ENCODE measurements around the gene MAP3K5. TPM values are rescaled to one million over a fixed set of nuclear protein-coding genes. Genes with fewer than 3 reads are reported as not detected.

MAP3K5 gene
- total RNA-seq, 1 donor from 2014 or later: 1.7 TPM

DNA sequence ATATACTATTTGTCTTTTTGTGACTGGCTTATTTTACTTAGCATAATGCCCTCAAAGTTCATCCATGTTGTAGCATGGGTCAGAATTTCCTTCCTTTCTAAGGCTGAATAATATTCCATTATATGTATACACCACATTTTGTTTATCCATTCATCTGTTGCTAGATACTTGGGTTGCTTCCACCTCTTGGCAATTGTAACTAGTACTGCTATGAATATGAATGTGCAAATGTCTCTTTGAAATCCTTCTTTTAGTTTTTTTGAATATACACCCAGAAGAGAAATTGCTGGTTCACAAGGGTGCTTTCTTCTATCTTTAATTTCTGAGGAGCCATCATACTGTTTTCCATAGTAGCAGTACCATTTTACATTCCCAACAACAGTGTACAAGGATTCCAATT is 220.8 kb downstream of the MAP3K5 start:
- TF ChIP-seq, protein P1, sequence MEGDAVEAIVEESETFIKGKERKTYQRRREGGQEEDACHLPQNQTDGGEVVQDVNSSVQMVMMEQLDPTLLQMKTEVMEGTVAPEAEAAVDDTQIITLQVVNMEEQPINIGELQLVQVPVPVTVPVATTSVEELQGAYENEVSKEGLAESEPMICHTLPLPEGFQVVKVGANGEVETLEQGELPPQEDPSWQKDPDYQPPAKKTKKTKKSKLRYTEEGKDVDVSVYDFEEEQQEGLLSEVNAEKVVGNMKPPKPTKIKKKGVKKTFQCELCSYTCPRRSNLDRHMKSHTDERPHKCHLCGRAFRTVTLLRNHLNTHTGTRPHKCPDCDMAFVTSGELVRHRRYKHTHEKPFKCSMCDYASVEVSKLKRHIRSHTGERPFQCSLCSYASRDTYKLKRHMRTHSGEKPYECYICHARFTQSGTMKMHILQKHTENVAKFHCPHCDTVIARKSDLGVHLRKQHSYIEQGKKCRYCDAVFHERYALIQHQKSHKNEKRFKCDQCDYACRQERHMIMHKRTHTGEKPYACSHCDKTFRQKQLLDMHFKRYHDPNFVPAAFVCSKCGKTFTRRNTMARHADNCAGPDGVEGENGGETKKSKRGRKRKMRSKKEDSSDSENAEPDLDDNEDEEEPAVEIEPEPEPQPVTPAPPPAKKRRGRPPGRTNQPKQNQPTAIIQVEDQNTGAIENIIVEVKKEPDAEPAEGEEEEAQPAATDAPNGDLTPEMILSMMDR (IDR thresholded peaks at IDR 0.05; ENCODE audit: insufficient read depth, low read depth, low read length): no peak
- TF ChIP-seq EZH2 (IDR thresholded peaks at IDR 0.05; ENCODE audit: insufficient read depth, low read length): no peak
- no peaks in the 10 kb centered on the region for H3K36me3 ChIP-seq (ENCODE audit: insufficient read depth, low read length)
- H3K79me2 ChIP-seq (ENCODE audit: insufficient read depth, low read length): no peaks in the 10 kb centered on the region
- H3K4me1 Mint-ChIP-seq (ENCODE audit: low read depth, unreplicated experiment): no peaks in the 10 kb centered on the region
- no peak overlapping the region for H3K4me3 ChIP-seq (ENCODE audit: insufficient read depth, low read depth, low read length)
- peaks cover 12% of the 10 kb centered on the region for H3K9me3 Mint-ChIP-seq (ENCODE audit: unreplicated experiment)
- H3K9me3 ChIP-seq (ENCODE audit: insufficient read depth, low read depth, low read length): peaks cover 4% of the 10 kb centered on the region
- H3K27ac Mint-ChIP-seq (ENCODE audit: unreplicated experiment): no peak overlapping the region
- no peak overlapping the region for H2AFZ ChIP-seq (ENCODE audit: low read depth, low read length)
- no peaks in the 10 kb centered on the region for H3K27me3 ChIP-seq (ENCODE audit: insufficient read depth, low read length)
- DNase-seq (ENCODE audit: low read depth) (no peak), FAIRE-seq (no peak)
- H4K20me1 ChIP-seq (ENCODE audit: insufficient read depth, low read length): no peaks in the 10 kb centered on the region
- H3K4me3 Mint-ChIP-seq (ENCODE audit: unreplicated experiment): no peak overlapping the region
- no peaks in the 10 kb centered on the region for H3K4me1 ChIP-seq (ENCODE audit: insufficient read depth, low read length)
- no peaks in the 10 kb centered on the region for H3K27me3 Mint-ChIP-seq (ENCODE audit: low read depth, unreplicated experiment)
- H3K36me3 Mint-ChIP-seq (ENCODE audit: low read depth, unreplicated experiment): peaks cover 3% of the 10 kb centered on the region
- H3K27ac ChIP-seq (ENCODE audit: low read depth, low read length): no peak overlapping the region
- H3K9ac ChIP-seq (ENCODE audit: low read length): no peak overlapping the region
- no peak overlapping the region for H3K4me2 ChIP-seq (ENCODE audit: low read length)

DNA sequence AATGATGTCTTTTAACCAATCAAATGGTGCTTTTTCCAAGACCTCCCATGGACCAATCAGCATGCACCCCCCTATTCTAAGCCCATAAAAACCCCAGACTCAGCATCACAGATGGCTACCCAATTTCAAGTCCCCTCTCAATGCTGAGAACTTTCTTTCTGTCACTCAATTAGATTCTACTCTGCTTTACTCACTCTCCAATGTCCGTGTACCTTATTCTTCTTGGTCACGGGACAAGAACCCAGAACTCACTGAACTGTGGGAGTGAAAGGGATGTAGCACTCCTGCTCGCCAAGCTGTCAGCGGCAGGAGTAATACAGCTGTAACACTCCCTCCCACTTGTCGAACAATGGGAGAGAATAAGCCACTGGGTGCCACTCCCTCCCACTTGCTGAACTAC is 221.2 kb downstream of the MAP3K5 start:
- H3K4me2 ChIP-seq (ENCODE audit: low read length): no peak overlapping the region
- H3K9ac ChIP-seq (ENCODE audit: low read length): no peak overlapping the region
- TF ChIP-seq EZH2 (IDR thresholded peaks at IDR 0.05; ENCODE audit: insufficient read depth, low read length): no peak
- TF ChIP-seq, protein P1 (IDR thresholded peaks at IDR 0.05; ENCODE audit: insufficient read depth, low read depth, low read length): no peak
- Mint-ChIP-seq H3K4me1 (ENCODE audit: low read depth, unreplicated experiment) (no peaks in the 10 kb centered on the region), H3K4me3 (ENCODE audit: unreplicated experiment) (no peak overlapping the region), H3K27ac (ENCODE audit: unreplicated experiment) (no peak overlapping the region), H3K36me3 (ENCODE audit: low read depth, unreplicated experiment) (peaks cover 3% of the 10 kb centered on the region), H3K9me3 (ENCODE audit: unreplicated experiment) (peaks cover 12% of the 10 kb centered on the region), H3K27me3 (ENCODE audit: low read depth, unreplicated experiment) (no peaks in the 10 kb centered on the region)
- no peak overlapping the region for H2AFZ ChIP-seq (ENCODE audit: low read depth, low read length)
- H3K36me3 ChIP-seq (ENCODE audit: insufficient read depth, low read length): no peaks in the 10 kb centered on the region
- FAIRE-seq (no peak), DNase-seq (ENCODE audit: low read depth) (no peak)
- no peaks in the 10 kb centered on the region for H3K79me2 ChIP-seq (ENCODE audit: insufficient read depth, low read length)
- peaks cover 4% of the 10 kb centered on the region for H3K9me3 ChIP-seq (ENCODE audit: insufficient read depth, low read depth, low read length)
- no peaks in the 10 kb centered on the region for H3K27me3 ChIP-seq (ENCODE audit: insufficient read depth, low read length)
- no peaks in the 10 kb centered on the region for H4K20me1 ChIP-seq (ENCODE audit: insufficient read depth, low read length)
- H3K27ac ChIP-seq (ENCODE audit: low read depth, low read length): no peak overlapping the region
- no peak overlapping the region for H3K4me3 ChIP-seq (ENCODE audit: insufficient read depth, low read depth, low read length)
- no peaks in the 10 kb centered on the region for H3K4me1 ChIP-seq (ENCODE audit: insufficient read depth, low read length)

DNA sequence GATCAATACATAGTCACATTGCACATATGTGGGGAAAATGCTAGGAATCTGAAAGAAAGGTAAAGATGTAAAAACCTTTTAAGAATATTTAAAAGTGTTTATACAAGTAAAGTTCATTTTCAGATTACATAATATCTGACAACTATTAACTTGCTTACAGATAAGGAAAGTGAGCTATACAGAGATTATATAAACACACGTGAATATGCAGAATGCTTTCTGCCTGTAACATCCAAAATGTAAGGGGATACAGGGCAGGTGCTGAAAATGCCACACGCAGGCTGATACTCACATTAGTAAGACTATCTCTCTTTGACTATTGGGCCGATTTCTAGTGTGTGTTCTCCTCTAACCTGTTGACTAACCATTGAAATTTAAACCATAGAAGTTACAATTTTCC is 224.1 kb downstream of the MAP3K5 start:
- DNase-seq (ENCODE audit: low read depth) (no peak), FAIRE-seq (no peak)
- Histone ChIP-seq H4K20me1 (ENCODE audit: insufficient read depth, low read length) (no peaks in the 10 kb centered on the region), H3K9me3 (ENCODE audit: insufficient read depth, low read depth, low read length) (peaks cover 4% of the 10 kb centered on the region), H3K4me3 (ENCODE audit: insufficient read depth, low read depth, low read length) (no peak overlapping the region), H3K4me1 (ENCODE audit: insufficient read depth, low read length) (no peaks in the 10 kb centered on the region), H2AFZ (ENCODE audit: low read depth, low read length) (no peak overlapping the region), H3K79me2 (ENCODE audit: insufficient read depth, low read length) (no peaks in the 10 kb centered on the region), H3K4me2 (ENCODE audit: low read length) (no peak overlapping the region), H3K9ac (ENCODE audit: low read length) (no peak overlapping the region), H3K27me3 (ENCODE audit: insufficient read depth, low read length) (no peaks in the 10 kb centered on the region), H3K27ac (ENCODE audit: low read depth, low read length) (no peak overlapping the region), H3K36me3 (ENCODE audit: insufficient read depth, low read length) (no peaks in the 10 kb centered on the region)
- TF ChIP-seq, protein P1 (IDR thresholded peaks at IDR 0.05; ENCODE audit: insufficient read depth, low read depth, low read length): no peak
- TF ChIP-seq EZH2 (IDR thresholded peaks at IDR 0.05; ENCODE audit: insufficient read depth, low read length): no peak
- Mint-ChIP-seq H3K4me3 (ENCODE audit: unreplicated experiment) (no peak overlapping the region), H3K9me3 (ENCODE audit: unreplicated experiment) (peaks cover 12% of the 10 kb centered on the region), H3K36me3 (ENCODE audit: low read depth, unreplicated experiment) (peaks cover 3% of the 10 kb centered on the region), H3K27ac (ENCODE audit: unreplicated experiment) (no peak overlapping the region), H3K27me3 (ENCODE audit: low read depth, unreplicated experiment) (peaks cover 3% of the 10 kb centered on the region), H3K4me1 (ENCODE audit: low read depth, unreplicated experiment) (no peaks in the 10 kb centered on the region)
